GM03348 (cell line): ENCODE results near the gene CDH13.
A peak's percentile ranks its signal among the peaks of the same experiment; 100 is the strongest.

Source experiments
- DNase-seq: peaks from one replicate; pipeline ENCODE4 v3.0.0; 2012; ENCODE audit warnings: low spot score

The CDH13 gene

GRCh38 chr16:82750068-82750467 is 123.3 kb downstream of the CDH13 start:
- DNase-seq, result no peak

- DNase-seq, result no peak
Measured at GRCh38 chr16:82751020-82751419, 124.3 kb downstream of the CDH13 start.

- DNase-seq, result no peak
Measured at GRCh38 chr16:82752172-82752571, 125.4 kb downstream of the CDH13 start.

GRCh38 chr16:82753821-82754220 is 127.1 kb downstream of the CDH13 start:
- DNase-seq, result peak; percentile 43

DNA sequence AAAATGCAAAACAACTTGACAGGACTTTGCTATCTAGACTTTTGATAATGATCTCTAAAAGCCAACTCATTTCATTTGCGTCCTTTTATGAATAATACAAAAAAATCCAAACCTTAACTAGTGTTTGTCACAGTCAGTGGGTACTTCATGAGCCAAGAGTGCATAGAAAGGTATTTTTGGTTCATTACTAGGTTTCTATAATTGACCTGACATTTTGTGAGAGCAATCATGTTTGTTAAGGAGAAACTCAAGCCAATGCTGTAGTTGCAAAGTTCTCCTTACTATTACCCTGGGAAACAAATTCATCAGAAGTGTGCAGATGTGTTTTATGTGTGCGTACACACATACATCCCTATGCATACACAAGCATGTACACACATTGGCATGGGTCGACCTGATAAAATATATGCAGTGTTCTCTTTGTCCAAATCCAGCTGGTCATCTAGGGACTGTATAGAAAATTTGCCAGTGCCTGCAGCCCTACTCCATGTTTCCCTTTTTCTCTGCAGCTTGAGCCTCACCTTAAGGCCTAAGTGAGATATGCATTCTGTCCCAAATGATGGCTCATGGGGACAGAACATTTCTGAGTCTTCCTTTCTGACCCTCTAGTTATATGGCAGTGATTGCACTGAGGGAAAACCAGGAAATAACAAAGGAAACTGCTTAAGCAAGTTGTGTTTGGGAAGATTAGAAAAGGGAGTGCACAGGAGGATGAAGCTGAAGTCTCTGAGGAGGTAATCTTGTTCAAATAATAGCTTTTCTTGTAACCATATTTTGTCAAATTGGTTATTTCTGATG is 128.1 kb downstream of the CDH13 start:
- no peak for DNase-seq

DNA sequence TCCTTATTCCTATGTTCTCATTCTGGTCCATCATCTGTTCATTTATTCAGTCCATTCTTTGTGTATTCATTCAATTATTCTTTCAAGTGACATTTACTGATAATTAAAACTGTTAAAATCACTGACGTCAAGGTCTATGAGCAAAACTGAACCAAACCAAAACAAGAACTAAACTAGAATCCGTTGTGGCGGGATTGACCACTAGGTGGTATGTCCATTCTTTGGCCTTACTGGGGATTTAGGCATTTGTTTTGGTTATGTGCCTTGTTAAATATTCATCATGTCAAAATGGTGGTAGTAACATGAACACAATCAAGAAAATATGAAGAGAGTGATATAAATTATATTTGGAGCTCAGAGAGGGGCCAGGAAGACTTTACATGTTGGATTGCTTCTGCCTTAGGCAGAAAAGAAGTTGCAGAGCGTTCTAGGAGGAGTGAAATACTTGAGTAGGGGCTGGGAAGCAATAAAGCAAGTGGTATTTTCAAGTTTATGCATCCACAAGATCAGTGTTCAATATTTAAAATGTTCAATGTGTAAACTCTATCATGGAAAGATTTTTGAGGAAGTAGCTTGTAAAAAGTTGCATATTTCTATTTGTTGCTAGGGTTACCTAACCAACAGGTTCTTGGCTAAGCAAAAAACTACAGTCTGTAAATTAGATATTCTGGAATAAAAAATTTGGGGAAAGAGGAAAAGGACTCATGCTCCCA is 129.0 kb downstream of the CDH13 start:
- DNase-seq, result no peak

GRCh38 chr16:82756283-82756599 is 129.5 kb downstream of the CDH13 start:
- DNase-seq, result peak; percentile 21

DNA sequence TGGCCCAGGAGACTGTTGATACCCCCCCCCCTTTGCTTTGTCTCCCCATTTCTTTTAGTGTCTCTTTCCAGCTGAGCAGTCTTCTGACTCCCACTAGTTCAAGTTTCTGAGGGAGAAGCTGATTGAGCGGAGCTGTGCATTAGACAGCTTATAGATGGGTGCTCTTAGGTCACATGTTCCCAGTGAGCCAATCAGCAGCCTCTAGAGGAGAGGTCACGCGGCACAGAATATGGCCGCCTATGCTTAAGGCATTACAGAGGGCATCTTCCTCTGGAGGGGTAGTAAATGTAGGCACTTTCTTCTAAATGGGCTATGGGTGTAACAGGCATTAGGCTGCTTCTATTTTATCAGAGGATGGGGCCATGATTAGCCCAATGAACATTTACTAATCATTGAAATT is 131.6 kb downstream of the CDH13 start:
- no peak for DNase-seq

DNA sequence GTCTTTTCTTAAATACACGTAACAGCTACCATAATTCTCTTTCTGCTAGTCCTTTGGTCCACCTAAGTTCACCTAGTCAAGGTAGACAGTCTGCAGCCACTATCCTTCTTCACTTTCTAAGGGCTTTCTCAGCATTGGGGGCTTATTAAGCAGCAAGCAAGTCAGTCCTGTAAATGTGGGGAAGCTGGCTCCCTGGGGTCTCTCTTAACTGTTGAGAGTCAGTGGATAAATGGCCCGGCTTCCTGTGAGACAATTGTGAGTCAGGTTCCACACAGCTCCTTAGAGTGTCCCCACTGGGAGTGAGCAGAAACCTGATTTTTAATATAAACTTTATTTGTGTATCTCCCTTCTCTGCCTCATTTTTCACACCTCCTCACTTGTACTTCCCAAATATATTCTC is 132.1 kb downstream of the CDH13 start:
- DNase-seq, result no peak

GRCh38 chr16:82761236-82761635 is 134.5 kb downstream of the CDH13 start:
- peak; percentile 58 for DNase-seq

GRCh38 chr16:82761858-82762257 is 135.1 kb downstream of the CDH13 start:
- peak; percentile 26 for DNase-seq

DNA sequence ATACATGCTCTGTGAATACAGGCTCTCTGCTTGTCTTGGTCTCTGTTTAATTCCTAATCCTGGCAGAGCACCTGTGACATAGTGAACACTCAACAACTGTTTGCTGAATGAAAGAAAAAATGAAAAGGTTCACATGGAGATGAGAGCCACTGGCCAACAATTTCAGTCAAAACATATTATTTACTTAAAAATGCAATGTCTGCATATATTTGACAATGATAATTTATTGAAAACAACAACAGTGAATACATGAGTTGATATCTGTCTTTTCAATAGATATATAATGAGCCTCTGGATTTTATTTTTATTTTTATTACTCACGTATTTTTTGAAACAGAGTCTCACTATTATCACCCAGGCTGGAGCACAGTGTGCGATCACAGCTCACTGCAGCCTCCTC is 136.6 kb downstream of the CDH13 start:
- DNase-seq, result no peak

DNA sequence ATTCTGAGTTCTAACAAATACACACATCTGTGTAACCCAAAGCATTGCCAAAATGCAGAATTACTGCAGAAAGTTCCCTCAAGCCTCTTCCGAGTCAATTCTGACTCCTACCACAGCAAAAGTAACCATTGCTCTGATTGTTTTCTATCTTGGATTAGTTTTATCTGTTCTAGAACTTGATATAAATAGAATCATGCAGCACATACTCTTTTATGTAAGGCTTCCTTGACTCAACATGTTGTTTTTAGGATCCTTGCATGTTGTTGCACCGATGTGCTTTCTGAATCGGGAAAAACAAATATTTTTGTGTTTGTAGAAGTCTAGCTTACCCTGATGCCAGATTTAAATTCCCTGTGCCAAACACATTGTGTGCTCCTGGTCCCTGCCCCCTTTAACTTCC is 140.4 kb downstream of the CDH13 start:
- DNase-seq, result no peak

- no peak for DNase-seq
Measured at GRCh38 chr16:82767808-82768207, 141.0 kb downstream of the CDH13 start.

- no peak for DNase-seq
Measured at GRCh38 chr16:82769845-82770244, 143.1 kb downstream of the CDH13 start.

DNA sequence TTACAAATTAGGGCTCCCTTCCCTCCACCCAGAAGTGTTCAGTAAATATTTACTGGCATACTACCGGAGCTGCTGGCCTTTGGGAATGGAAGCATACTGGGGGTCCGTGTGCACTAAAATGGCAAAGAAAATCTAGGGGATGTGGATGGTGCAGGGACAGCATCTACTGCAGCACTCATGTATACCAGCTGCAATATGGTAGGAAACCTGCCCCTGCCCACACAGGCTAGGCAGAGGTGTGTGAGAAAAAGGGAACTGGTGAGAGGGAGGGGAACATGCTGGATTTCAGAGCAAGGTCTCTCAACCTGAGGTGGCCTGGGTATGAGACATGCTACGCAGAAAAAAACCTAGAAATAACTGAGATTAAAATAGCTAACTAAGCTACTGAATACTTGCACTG is 145.4 kb downstream of the CDH13 start:
- no peak for DNase-seq

- no peak for DNase-seq
Measured at GRCh38 chr16:82773018-82773417, 146.2 kb downstream of the CDH13 start.

DNA sequence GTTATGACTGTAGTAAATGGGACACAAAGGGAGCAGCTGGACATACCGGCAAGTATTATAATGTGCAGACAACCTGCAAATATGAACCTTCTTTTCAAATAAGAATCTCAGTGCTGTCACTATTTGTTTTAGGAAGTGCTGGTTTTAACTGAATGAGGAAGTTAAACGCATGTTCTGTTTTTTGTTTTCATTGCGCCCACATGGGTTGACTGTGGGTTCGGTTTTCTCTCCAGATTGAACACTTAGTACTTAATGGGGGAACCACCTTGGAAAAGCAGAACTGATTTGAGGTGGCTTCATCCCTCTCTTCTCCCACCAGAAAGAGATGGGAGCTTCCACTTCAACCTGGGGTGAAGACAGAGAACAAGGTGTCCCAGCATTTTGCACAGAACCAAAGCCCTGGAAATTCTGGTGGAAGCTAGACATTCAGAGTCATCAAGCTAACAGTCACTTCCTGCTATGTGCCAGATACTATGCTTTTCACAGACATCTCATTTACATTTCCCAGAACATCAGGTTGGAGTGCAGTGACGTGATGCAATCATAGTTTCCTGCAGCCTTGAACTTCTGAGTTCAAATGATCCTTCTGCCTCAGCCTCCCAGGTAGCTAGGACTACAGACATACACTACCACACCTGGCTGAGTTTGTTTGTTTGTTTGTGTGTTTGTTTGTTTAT is 149.8 kb downstream of the CDH13 start:
- DNase-seq, result no peak

DNA sequence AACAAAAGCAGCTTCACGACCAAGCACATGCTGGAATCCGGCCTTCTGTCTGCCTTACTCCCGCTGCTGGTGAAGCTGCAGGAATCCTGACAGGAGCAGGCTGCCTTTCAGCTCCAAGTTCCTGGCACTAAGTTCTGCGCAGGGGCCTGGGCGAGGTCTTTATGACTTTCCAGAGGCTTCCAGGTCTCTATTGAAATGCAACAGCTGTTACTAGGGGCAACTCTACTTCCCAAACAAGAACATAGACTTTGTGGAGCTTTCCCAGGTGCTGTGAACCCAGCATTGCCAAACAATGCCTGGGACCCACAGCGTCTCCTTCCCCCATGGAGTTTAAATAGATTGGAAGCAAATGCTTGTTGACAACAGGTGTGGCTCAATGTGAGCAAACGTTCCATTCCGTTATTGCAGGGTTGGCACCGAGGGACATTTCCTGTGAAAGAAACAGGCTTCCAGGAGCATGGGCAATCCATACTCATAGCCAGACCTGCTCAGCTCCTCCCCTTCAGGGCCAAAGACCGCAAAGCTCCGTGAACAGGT is 156.0 kb downstream of the CDH13 start:
- DNase-seq, result no peak

DNA sequence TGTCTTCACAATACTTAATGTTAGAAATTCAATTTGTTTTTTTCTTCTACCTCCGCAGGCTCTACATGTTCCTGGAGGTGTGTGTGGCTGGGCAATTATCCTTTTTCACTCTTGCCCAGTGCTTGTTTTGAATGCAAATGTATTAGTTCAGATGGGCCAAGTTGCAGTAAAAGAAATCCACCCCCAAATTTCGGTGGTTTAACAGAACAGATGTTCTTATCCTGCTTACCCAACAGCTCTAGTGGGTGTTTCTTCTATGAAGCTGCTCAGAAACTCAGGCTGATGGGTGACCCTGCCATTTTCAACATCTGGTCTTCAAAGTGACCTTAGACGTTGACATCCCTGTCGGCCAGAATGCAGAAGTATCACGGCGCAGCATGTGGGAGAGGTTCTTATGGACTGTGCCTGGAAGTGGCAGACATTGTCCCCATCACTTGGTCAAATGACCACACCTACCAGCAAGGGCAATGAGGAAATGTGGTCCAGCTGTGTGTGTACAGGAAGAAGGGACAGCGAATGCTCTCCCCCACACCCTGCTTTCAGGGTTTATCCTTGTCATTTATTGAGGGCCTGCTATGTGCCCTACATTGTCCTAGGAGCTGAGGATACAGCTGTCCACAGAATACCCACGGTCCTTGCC is 157.3 kb downstream of the CDH13 start:
- no peak for DNase-seq

DNA sequence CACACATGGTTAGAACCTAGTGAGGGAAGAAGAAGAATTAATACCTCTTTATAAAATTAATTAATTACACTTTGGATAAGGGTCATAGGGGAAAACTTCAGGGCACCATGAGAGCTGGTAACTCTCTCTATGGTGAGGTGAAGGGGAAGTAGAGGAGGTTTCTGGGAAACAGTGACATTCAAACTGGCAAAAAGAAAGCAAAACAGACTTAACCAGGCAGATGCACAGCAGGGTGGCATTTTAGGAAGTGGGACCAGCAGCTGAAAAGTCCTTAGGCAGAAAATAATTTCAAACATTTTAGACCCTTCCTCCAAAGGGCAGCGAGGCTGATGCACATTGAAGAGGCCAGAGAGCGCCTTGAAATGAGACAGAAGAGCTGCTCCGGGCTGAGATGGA is 157.8 kb downstream of the CDH13 start:
- no peak for DNase-seq

GRCh38 chr16:82788225-82788624 is 161.5 kb downstream of the CDH13 start:
- no peak for DNase-seq

DNA sequence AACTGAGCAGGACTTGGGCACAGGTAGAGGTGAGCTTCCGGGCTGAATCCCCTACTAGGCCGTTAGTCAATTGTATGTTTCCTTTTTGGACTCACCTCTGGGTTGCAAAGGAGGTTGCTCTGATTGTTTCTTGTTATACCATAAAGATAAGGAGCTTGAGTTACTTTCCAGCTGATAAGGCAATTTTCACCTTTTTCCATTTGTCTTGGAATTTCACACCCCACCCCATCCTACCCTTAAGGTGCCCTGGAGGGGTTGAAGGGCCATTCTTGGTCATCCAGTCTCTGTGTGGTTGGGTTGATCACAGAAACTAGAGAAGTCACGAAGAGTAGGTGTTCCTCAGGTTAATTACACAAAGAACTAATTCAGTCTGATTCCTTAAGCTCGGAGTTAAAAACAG is 162.2 kb downstream of the CDH13 start:
- no peak for DNase-seq
